Hematopoietic multipotent progenitor cell treated with erythropoietin and hydrocortisone succinate and interleukin-3 and kit ligand, for 8 days (in vitro differentiated cells): ENCODE data around the gene OR9A2.
"Not testable (repeated sequence)": the region's sequence is repeated elsewhere in the genome, so short reads cannot be mapped to it uniquely, and the experiment has no call there.

Experiments used
- DNase-seq: peaks from one replicate; pipeline ENCODE4 v3.0.0-alpha.2; 2015

The OR9A2 gene

DNA sequence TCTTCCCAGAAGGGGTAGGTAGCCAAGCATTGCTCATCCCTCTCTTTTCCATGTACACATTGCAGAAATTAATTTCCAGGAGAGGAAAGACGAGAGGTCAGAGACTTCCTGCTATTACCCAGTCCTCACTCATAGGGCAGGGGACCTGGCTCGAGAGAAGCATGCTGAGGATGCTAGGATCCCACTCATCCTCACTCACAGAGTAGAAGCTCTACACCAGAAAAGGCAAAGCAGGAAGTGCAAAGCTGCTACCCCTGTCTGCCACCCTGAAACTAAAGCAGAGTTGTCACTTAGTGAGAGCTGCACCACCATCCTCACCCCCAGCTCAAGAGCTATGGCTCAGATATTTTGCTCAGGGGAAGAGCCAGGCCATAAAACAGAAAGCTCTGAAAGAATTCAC, 9.9 kb downstream of the OR9A2 start:
- no peak for DNase-seq

DNA sequence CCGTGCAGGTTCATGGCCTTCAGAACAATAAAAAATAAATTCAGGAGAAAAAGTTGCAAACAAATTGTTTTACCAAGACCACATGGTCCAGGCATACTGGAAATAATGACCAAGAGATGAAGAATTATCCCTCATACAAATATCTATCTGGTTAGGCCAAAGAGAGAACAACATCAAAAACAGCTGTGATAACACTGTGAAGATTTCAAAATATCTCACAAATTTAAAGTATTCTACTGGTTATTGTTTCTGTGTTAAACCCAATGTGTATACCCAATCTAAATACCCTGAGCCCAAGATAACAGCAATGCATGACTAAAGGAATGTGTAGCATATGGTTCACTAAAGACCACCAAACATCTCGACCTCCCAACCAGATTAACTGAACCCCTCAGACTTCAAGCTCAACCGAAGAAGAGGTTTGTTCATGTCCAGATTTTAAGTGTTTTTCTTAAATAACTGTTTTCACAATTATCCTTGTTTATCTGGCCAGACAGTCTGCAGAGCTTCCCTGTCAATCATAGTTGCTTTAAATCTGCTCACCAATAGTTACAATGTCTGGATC, 10.9 kb downstream of the OR9A2 start:
- no peak for DNase-seq

DNA sequence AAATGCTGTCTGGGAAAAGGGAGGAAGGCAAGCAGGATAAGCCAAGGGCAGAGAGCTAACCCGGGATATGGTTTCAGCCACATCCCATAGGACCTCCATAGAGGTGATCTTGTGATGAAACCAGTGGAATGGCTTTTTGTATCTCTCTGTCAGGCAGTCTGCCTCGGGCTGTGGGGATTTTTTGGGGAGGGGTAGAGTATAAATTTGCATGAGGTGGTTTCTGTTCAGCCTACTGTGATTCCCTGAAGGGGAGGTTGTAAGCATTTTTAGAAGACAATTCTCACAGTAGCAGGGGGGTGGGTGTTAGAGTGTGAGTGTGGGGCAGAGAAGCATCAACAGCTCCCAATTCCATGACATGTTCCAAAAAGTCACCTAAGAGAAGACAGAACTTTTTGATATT, 11.8 kb downstream of the OR9A2 start:
- DNase-seq = no peak

DNA sequence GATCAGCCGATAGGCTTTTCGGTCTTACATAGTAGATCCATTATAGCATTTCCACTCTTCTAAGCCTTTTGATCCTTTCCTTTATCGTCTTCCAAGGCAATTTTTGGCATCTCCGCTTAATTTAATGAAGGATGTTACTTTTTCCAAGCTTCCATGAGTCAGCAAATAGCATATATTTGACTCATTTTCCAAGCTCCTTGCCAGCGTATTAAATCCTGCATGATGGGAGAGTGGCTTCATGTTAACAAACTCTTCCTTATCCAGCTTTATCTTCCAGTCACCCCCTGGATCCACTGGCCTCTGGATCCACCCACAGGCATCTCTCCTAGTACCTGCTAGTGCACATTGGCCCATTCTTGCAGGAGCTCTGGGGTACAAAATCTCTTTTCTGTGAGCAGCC, 13.0 kb downstream of the OR9A2 start:
- no peak for DNase-seq

DNA sequence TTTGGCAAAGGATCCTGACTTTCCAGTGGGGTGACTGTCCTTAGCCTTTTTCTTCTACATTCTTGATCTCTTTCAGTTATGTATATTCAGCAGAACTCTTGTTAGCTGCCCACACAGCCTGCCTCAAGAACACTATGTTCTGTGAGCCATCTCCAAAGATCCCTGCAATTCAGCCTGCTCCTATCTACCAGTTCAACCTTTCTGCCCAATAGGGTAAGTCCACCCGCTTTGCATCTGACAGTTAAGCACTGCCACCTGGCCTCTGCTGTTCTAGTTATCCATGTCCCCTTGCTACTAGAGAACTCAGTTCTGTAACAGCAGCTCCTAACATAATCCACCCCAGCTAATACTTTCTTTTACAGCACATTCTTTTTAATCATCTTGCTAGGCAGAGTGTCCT, 13.5 kb downstream of the OR9A2 start:
- no peak for DNase-seq

DNA sequence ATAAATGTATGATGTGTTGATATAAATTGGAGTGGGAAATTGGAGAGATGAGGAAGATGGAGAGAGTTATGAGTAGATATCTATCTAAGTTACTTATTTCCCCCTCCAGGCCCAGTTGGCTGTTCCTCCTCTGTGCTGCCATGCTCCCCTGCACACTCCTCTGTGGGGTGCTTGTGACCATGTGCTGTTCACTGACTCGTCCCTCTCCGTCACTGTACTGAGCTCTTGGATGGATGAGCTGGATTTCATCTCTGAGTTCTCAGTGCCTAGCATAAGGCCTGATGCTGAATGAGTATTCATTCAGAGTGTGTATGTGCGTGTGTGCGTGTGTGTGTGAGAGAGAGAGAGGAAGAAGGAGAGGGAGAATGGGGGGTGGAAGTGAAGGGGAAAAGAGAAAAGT, 14.5 kb downstream of the OR9A2 start:
- no peak for DNase-seq

DNA sequence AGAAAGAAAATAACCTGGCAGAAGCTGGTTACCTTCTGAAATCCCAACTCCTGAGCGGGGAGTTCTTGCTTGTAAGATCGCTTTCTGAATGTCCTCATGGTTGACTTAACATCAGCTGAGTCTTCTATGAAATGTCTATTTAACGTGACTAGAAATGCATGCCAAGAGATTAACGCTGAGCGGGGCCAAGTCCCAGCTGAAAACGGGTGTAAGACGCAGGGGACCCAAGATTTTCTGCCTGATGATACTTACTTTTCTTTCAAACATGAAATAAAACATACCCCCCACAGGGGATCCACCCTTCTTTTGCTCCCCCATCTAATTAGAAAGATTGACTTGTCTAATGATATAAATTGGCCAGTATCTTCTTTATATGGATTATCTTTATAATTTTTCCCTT, 14.9 kb downstream of the OR9A2 start:
- no peak for DNase-seq

DNA sequence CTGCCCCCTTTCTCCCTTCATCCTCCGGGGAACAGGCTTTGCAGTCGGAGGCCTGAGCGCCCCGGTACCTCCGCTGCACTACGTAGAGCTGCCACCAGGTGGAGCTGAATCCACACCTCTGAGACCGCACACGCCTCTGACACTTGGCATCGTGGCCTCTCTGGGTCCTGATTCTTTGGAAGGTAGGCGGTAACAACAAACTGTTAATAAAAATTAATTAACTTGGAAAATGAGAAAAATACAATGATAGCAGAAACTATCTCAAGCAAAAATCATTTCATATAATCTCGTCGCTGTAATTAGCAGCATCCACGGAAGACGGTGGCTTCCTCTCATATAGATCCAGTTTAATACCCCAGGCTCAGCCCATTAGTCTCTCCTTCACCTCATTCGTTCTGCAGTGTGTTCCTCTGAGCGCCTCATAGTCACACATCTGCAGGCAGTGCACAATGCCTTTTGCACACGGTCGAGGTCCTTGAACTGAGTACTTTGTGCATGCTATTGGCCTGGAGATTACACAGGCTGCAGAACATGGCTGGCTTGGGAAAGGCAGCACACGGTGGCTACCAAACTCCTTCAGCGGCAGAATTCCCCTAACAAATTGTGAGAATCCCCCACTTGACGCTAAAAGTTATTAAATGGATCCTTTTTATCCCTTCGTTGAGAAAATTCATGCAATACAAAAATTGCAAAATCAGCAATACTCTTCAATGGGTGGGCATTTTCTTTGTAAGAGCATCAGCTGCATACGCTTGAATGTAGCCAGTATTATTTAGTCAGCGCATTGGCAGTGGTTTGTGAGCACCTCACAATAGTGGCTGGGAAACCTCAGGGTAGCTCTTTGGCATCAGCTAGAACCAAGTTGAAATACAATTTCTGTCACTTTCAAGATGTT, 18.7 kb downstream of the OR9A2 start:
- DNase-seq = peak; percentile 75

DNA sequence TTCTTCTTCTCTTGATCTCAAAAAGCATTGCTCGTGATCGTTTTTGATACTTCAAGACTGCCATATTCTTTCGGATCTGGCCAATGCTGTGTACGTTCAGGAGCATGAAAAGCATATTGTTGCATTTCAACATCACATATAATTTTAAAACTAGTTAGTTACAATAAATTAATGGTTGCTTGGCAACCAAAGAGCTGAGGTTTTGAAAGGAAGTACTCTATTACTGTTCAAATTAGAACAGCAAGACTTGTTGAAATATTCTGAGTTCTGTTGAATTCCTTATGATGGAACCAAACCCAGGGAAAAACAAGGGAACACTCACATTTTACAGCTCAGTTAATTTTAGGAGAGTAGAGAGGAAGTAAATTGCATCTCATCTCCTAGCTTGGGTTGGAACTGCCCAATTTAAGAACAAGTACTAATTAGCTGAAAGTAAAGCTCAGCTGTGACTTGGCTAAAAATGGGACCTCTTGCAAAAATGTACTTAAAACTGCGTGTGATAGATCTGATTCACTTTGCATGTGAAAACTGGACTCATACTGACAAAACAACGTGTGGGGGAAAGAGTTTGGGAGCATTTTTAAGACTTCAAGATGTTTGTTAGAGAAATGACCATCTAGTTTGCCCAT, 21.2 kb downstream of the OR9A2 start:
- no peak for DNase-seq

DNA sequence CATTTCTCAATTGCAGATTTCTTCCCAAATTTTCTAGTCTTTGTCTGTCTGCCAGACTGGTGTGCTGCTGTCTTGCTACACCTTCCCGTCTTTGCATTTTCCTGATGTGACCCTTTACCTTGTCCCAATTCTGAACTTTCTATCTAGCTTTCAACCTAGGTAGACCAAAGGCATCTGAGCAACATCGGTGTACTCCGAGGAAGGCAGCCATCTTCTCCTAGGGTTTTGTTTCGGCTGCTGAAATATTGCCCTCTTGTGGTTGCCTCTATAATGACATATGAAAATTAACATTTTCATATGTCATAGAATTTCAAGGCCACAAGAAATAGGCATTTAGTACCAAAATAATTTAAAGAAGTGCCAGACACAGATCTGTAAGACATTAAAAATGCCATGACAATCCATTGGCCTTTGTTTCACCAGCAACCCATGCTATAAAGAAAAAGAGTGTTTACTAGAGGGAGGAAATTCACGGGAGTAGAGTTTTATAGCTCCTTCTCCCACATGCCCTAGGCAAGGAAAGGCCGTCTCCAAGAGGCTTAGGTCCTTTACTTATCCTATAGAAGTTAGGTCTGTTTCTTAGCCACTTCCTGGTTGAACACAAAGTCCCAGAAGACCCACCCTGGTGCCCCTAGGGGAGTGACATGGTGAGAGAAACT, 23.4 kb downstream of the OR9A2 start:
- DNase-seq = peak; percentile 76

DNA sequence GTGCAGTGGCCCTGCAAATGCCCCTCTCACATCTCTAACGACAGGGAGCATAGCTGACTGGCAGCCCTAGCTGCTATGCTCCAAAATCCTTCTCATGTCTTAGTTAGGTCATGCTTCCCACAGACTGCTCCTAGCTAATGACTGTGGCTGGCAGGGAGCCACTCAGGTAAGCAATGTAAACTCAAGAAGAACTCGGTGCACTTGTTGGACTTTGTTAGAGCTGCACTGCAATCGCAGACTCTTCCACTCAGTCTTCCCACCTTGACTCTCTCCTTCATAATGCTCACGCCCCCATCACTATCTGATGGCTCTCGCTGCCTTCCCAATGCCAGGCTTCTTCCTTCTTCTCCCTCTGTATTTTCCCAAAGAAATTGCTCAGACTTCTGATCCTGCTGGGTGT, 24.0 kb downstream of the OR9A2 start:
- DNase-seq = no peak

DNA sequence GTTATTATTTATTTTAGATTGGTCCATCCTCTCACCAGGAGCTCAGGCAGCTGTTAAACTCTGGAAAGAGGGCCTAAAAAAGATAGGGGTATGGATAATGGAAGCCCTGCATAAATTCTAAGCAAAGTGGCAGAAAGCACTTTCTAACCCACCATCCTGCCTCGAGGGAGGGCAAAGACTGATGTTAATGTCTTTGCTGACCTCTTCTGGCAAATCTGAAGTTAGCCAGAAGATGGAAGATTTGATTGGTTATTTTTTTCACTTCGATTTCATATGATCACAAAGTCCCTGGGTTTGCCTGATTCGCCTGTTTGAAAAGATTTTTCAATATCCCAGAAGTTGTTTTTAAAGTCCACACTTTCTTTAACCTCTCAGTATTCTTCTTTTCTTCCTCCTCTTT, 24.8 kb downstream of the OR9A2 start:
- peak; percentile 72 for DNase-seq

DNA sequence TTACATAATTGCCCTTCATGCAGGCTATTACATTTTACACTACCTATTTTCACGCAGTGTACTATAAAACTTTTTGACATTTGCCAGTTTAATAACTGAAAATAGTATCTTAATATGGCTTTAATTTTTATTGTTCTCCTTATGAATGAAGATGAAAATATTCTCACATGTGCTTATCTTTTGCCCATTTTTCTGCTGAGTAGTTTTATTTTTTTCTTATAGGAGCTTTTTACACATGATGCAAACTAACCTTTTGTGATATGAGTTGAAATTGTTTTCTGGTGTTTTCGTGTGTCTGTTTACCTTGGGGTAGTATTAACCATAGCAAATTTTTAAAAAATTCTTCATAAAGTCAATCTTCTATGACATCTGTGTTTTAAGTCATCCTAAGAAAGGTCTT, 26.3 kb downstream of the OR9A2 start:
- no peak for DNase-seq

DNA sequence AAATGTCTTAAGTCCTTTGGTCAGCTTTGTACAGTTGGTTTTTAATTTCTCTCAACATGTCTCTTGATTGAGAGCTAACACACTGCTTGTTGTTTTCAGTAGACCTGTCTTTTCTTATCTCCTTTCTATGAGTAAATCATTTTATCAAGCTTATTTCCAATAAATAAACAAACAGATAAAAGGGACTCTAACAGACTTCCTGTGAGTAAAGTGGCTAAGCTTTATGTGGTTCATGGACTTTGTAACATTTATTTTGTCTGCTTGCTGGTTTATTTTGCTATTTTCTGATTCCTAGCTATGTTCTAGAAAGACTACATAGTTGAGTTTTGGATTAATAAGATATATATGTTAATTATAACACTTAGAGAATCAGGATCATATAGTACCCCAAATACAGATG, 27.1 kb downstream of the OR9A2 start:
- no peak for DNase-seq

DNA sequence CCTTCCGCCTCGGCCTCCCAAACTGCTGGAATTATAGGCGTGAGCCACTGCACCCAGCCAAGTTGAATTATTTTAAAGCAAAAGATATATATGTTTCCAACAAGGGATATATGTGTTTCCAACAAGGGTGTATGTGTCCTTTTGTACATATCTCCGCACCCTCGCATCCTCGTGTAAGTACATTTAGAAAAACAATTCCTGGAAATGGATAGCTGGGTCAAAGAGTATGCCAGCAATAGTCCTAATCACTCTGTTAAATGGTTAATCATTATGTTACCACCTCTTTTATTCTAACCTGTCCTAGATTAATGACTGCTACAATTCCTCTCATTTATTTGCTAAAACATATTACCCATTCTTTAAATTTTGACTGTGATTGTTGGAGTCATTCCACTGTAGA, 28.0 kb downstream of the OR9A2 start:
- DNase-seq = no peak

DNA sequence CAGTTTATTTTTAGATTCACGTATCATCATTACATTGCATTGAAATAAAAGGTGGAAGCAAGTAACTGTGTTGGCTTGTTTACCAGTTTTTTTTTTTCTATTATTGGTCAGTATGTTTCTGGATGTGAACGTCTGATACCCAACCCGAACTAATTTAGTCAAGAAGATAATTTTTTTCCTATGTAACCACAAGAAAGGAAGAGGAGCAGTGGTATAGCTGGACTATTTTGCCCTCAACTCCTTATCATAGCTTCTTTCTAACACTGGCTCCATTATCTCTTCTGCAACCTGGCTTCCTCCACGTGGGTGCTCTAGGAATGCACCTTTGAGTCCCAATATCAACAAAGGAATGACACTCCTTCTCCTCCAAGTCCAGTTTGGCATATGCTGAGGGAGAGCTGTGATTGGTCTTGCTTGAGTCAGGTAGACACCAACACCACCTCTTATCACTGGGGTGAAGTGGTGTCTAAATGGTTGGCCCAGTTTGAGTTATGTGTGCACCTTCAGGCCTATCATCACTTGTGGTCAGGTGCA, 29.4 kb downstream of the OR9A2 start:
- peak; percentile 71 for DNase-seq

DNA sequence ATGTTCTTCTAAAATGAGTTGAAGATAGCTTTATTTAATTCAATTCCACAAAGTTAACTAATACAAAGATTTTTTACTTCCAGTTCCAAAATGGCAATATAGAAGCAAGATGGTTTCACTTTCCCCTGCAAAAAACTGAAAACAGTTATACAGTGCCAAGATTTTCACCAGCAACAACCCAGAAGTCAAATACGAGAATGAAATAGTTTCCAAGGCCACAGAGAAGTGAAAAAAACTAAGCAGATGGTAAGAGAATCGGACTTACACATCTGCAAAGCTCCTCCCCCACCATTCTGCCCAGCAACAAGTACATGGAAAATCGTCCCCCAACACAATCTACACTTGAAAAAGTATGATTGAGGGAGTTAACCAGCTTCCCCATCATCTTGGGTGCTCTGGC, 34.5 kb downstream of the OR9A2 start:
- DNase-seq = no peak

DNA sequence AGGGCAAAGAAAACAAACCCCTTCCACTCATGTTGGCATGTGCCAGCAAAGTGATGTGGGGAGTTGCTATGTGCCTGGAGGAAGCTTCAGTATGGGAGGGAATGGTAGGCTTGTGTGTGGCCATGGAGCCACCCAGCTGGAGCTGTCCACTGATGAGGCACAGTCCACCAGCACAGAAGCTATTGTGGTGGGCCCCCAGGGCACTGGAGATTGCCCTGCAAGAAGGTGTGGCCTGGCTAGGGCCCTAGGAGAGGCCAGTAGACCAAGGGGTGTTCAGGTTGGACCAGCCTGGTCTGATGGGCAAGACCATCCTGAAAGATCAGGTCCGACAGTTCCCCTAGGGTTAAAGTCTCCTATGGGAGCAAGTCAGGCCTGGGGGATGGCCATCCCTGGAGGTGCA, 42.6 kb downstream of the OR9A2 start:
- no peak for DNase-seq

DNA sequence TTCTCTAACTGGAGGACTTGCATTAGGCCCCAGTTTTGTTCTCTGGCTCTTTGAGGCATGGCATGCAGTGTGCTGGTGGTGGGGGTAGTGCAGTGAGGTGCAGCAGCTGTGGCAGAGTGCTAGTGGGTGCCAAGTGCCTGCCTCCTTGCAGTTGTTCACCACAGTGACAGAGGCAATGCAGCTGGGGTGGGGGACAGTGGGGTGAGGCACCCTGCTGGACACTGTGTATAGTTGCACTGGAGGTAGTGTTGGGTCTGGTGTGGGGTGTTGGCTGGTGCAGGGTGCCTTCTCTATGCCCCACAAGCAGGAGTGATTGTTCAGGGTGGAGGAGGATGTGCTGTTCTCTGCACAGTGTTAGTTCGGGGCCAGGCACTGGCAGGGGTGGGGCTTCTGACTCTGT, 43.1 kb downstream of the OR9A2 start:
- DNase-seq = peak; percentile 47

DNA sequence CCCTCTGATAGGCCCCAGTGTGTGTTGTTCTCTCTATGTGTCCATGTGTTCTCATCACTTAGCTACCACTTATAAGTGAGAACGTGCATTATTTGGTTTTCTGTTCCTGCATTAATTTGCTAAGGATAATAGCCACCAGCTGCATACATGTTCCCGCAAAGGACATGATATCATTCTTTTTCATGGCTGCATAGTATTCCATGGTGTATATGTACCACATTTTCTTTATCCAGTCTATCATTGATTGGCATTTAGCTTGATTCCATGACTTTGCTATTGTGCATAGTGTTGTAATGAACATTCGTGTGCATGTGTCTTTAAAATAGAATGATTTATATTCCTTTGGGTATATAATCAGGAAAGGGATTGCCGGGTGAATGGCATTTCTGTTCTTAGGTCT, 48.5 kb downstream of the OR9A2 start:
- DNase-seq = not testable (repeated sequence)
